ENCODE data around the gene RAB3B. TPM values are rescaled to one million over a fixed set of nuclear protein-coding genes. Genes with fewer than 3 reads are reported as not detected.

RAB3B gene
- total RNA-seq, 4 donors from 2014 or later = 0.02 to 0.04 TPM; not detected in 2

- no peak for TF ChIP-seq POLR2A (IDR thresholded peaks at IDR 0.05)
- TF ChIP-seq CTCF (IDR thresholded peaks at IDR 0.05 in 4 of 5, conservative IDR thresholded peaks at IDR 0.05 in 1 of 5) = no peak
- no peaks in the 10 kb centered on the region for H3K9me3 ChIP-seq
- no peaks in the 10 kb centered on the region for H3K36me3 ChIP-seq
- no peak overlapping the region for H3K4me3 ChIP-seq
- no peak for ATAC-seq
- H3K27me3 ChIP-seq = peaks cover 5 to 40% (median 36%) of the 10 kb centered on the region in 3 donors
- DNase-seq = no peak
- H3K27ac ChIP-seq = no peak overlapping the region
- in situ Hi-C loops (cut with MboI; ENCODE audit: low sequenced_read_pairs in 4 of 4) (loop anchor here in 1 of 4 donors (10.0 kb wide), 1 partner anchor 96 kb away; no protein-coding TSS in a partner anchor), intact Hi-C loops (cut with DNase I; ENCODE audit: low total_unique reads) (no loop called here)
- no peaks in the 10 kb centered on the region for H3K4me1 ChIP-seq
Observed at GRCh38 chr1:51908499-51908898, 82.0 kb downstream of the RAB3B start.

GRCh38 chr1:51907079-51907702, 83.3 kb downstream of the RAB3B start:
- in situ Hi-C loops (cut with MboI; ENCODE audit: low sequenced_read_pairs in 4 of 4) (loop anchor here in 1 of 4 donors (10.0 kb wide), 1 partner anchor 98 kb away; no protein-coding TSS in a partner anchor), intact Hi-C loops (cut with DNase I; ENCODE audit: low total_unique reads) (no loop called here)
- no peak for TF ChIP-seq CTCF (IDR thresholded peaks at IDR 0.05 in 4 of 5, conservative IDR thresholded peaks at IDR 0.05 in 1 of 5)
- TF ChIP-seq POLR2A (IDR thresholded peaks at IDR 0.05) = no peak
- no peak for ATAC-seq
- Histone ChIP-seq H3K36me3 (no peaks in the 10 kb centered on the region), H3K9me3 (no peaks in the 10 kb centered on the region), H3K4me3 (no peak overlapping the region), H3K27ac (no peak overlapping the region), H3K4me1 (no peaks in the 10 kb centered on the region), H3K27me3 (peaks cover 5 to 40% (median 27%) of the 10 kb centered on the region in 3 donors)
- no peak for DNase-seq

GRCh38 chr1:51906306-51907078, 84.0 kb downstream of the RAB3B start:
- Histone ChIP-seq H3K9me3 (no peaks in the 10 kb centered on the region), H3K4me1 (no peaks in the 10 kb centered on the region), H3K36me3 (no peaks in the 10 kb centered on the region), H3K27ac (no peak overlapping the region), H3K4me3 (no peak overlapping the region), H3K27me3 (peaks cover 5 to 34% (median 25%) of the 10 kb centered on the region in 3 donors)
- no peak for TF ChIP-seq CTCF (IDR thresholded peaks at IDR 0.05 in 4 of 5, conservative IDR thresholded peaks at IDR 0.05 in 1 of 5)
- no peak for TF ChIP-seq POLR2A (IDR thresholded peaks at IDR 0.05)
- intact Hi-C loops (cut with DNase I; ENCODE audit: low total_unique reads) (no loop called here), in situ Hi-C loops (cut with MboI; ENCODE audit: low sequenced_read_pairs in 4 of 4) (loop anchor here in 1 of 4 donors (10.0 kb wide), 1 partner anchor 98 kb away; no protein-coding TSS in a partner anchor)
- DNase-seq (no peak), ATAC-seq (no peak)

GRCh38 chr1:51902456-51902855, 88.0 kb downstream of the RAB3B start:
- Histone ChIP-seq H3K4me1 (no peaks in the 10 kb centered on the region), H3K27ac (no peak overlapping the region), H3K27me3 (peaks cover 8 to 21% (median 14%) of the 10 kb centered on the region in 3 donors), H3K4me3 (no peak overlapping the region), H3K36me3 (no peaks in the 10 kb centered on the region), H3K9me3 (no peaks in the 10 kb centered on the region)
- intact Hi-C loops (cut with DNase I; ENCODE audit: low total_unique reads) = no loop called here
- DNase-seq (no peak), ATAC-seq (no peak)
- in situ Hi-C loops (cut with MboI; ENCODE audit: low sequenced_read_pairs in 4 of 4) = loop anchor here in 2 of 4 donors (5.0 to 10.0 kb wide), 2 partner anchors 95 to 102 kb away; no protein-coding TSS in a partner anchor
- no peak for TF ChIP-seq CTCF (IDR thresholded peaks at IDR 0.05 in 4 of 5, conservative IDR thresholded peaks at IDR 0.05 in 1 of 5)
